Measurements from ENCODE around the gene PRR7.

The PRR7 gene

GRCh38 chr5:177423671-177424070 is 22.9 kb upstream of the PRR7 start:
- no peak for DNase-seq (ENCODE audit: low read depth in 2 of 2)

- no peak for DNase-seq (ENCODE audit: low read depth in 2 of 2)
Observed at GRCh38 chr5:177425196-177425800, 21.3 kb upstream of the PRR7 start.

DNA sequence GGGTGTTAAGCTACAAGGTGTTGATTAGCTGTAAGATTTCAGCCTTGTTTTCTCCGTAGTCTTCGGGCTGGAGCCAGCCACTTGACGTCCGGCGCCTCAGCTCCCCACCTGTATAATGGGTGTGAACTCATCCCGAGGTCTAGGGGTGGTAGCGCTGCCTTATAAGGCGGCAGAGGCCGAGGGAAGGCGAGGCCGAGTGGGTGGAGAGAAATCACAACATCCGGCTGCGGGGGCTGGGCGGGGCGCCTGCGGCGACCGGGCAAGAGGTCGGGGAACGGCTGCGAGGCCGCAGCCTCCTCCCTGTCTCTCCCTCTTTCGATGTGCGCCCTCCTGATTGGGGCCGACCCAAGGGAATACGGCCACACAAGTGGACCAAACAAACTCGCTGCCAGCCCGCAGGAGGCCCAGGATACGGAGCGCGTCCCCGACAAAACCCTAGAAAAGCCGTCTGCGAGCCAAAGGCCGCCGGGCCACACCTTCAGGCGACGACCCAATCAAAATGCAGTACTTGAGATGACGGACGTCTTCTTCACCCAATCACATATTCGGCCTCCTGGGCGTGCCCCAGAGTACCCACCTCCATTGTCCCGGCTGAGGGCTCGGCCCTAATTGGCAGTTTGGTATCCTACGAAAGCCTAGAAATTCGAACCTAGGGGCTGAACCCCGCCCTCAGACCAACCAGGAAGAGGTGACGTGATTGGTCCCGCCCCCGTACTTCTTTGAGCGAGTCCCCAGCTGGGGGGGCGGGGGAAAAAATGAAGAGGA is 20.6 kb upstream of the PRR7 start:
- peak; percentile 100 for DNase-seq (ENCODE audit: low read depth in 2 of 2)

DNA sequence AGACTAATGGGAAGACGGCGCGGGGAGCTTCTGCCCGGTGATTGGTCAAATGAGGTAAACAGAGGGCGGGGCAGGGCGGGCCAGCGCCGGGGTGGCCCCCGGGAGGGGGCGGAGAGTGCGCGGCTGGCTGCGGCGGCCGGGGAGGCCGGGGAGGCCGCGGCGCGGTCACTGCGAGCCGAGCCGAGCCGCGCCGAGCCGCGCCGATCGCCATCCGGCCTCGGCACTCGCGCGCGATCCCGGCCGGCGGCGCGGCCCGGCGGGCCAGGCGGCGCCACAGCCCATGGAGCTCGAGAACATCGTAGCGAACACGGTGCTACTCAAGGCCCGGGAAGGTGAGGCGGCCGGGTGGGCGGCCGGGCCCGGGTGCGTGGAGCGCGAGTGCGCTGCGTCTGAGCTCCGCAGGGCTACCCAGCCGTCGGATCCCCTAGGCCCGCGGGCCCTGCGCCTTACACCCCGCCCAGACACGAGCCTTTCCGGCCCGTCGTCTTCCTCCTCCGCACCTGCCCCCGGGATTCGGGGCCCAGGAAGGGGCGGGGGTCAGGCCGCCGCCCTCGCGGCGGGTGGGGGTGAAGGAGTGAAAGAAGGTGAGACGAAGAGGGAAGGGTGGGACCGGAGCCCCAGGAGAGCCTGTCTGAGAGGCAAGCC is 19.9 kb upstream of the PRR7 start, which contains the start of gene GRK6:
GRK6 (plus strand) TSS at position 111 of the 645 bp plus-strand sequence; CDS start at position 281, 170 bp downstream.
- no peak for DNase-seq (ENCODE audit: low read depth in 2 of 2)

DNA sequence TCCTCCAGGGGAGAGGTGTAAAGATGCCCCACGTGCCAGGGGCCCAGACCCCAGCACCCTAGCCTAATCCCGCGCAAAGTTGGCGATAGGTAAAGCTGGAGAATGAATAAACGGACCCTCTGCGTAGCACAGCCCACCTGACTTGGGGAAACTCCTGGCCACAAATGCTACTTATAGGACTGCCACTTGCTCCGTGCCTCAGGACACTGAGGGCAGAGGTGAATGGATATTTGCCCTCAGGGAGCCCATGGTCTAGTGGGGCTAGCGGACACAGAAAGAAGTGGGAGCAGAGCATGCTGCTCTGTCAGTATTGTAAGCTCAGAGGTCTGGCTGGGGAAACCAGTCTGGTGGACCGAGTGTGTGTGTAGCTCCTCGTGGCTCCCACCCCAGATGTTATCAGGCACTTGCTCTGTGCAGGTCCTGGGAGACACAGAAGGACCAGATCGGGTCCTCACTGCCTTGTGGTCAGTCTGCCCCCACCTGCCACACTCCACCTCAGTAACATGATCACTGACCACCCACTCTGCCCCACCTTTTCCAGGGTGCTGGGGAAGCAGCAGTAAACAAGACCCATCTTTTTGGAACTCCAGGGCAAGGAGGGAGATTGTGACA is 19.3 kb upstream of the PRR7 start:
- no peak for DNase-seq (ENCODE audit: low read depth in 2 of 2)

DNA sequence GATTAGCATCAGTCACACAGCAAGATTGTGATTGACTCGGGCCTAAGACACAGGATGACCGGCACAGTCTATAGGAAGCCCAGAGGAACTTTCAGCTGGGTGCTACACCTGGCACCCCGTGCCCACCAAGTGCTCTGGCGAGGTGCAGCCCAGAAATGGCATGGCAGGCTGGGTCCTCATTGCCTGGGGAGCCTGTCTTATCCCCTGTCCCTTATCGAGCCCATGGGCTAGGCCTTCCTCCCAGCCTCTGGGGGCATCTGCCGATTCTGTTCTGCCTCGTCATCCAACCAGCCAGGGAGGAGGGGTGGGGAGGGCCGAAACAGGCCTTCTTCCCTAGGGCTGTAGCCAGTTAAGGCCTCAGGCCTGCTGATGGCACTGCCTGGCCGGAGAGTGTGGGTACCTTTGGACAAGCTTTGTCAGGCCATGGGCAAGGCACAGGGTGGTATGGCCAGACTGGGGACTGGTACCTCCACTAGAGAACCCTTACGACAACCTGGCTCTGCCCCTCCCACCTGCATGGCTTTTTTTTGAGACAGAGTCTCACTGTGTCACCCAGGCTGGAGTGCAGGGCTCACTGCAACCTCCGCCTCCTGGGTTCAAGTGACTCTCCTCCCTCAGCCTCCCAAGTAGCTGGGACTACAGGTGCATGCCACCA is 18.6 kb upstream of the PRR7 start:
- no peak for DNase-seq (ENCODE audit: low read depth in 2 of 2)

DNA sequence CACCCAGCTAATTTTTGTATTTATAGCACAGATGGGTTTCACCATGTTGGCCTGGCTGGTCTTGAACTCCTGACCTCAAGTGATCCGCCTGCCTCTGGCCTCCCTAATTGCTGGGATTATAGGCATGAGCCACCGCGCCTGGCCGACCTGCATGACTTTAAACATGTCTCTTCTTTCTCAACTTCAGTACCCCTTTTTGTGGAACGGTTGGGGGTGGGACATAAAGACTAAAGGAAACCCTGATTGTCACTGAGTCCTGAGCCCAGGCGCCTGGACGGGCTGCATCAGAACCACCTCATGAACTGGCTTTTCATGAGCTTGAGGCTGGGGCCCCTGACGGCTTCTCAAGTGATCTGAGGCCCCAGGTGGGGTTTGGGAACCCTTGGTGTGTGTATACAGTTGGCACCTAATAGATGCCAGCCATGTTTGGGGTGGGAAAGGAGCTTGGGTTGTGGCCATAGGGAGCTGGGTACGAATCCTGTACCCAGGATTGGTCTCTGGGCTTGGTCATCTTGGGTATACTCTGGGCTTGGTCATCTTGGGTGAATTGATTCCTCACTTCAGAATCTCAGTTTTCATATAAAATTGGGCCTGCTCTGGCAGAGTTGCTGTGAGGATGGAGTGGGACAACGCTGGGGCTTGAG is 17.9 kb upstream of the PRR7 start:
- DNase-seq (ENCODE audit: low read depth in 2 of 2) = no peak

DNA sequence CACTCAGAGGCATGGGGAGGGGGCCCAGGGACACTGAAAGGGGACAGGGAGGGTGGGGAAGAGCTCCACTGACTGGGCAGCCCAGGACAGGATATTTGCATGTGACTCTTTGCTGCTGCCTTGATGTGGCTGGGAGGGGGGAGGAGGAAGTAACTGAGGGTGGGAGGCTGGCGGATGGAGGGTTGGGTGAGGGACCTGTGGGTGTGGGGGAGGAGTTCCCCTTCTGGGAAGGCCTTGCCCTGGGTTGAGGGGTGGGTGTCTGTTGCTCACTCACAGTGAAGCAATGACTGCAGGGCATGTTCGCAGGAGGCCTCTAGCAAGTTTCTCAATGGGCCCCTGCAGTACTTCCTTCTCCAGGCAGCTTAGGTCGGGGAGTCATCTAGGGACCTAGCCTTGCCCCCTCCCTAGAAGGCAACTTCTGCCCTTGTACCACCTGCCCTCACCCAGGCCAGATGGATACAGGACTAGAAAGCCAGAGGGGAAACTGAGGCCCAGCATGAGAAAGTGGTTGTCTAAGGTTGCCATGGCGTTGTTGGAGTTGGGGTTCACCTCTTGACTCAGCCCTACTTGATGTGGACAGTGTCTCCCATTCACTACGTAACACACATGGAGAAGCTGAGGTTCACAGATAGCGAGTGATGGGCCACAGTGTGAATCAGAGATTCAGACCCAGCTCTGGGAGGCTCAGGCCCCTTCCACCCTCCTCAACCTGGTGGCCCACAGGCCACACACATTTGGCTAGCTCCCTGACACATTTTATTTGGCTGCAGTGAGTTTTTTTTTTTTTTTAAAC is 17.2 kb upstream of the PRR7 start:
- no peak for DNase-seq (ENCODE audit: low read depth in 2 of 2)

GRCh38 chr5:177430140-177430951 is 16.3 kb upstream of the PRR7 start:
- DNase-seq (ENCODE audit: low read depth in 2 of 2) = no peak

DNA sequence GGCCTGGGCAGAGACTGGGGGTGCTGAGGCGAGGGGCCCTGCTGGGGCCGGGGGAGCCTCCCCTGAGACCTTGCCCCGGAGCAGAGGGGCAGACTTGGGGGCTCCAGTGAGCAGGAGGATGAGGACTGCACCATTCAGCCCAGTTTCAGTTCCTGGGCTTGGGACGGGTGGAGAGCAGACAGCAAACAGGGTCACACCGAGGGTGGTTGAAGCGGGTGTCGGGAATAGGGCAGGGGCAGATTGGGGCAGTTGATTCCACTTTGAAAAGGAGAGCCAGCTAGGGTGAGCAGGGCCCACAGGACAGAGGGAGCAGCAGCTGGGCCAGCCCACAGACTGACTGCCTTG is 15.7 kb upstream of the PRR7 start:
- no peak for DNase-seq (ENCODE audit: low read depth in 2 of 2)

GRCh38 chr5:177431317-177432142 is 15.1 kb upstream of the PRR7 start:
- no peak for DNase-seq (ENCODE audit: low read depth in 2 of 2)

- no peak for DNase-seq (ENCODE audit: low read depth in 2 of 2)
Observed at GRCh38 chr5:177432143-177432838, 14.3 kb upstream of the PRR7 start.

GRCh38 chr5:177432839-177433657 is 13.6 kb upstream of the PRR7 start:
- DNase-seq (ENCODE audit: low read depth in 2 of 2) = no peak

DNA sequence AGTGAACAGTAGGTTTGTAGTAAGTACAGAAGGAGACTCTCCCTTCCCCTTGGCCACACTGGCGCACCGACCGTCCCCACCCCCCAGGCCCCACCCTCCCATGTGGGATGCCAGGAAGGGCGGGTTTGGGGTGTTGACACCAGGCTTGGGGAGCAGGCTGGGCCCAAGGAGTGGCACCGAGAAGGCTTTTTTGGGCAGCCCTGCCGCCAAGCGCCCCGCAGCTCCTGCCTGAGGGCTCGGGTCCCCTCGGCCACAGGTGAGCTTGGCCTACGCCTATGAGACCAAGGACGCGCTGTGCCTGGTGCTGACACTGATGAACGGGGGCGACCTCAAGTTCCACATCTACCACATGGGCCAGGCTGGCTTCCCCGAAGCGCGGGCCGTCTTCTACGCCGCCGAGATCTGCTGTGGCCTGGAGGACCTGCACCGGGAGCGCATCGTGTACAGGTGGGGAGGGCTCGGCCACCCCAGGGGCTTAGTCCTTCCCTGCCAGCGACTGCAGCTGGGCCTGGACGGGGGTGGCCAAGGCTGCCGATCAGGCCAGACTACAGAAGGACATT is 12.9 kb upstream of the PRR7 start:
- no peak for DNase-seq (ENCODE audit: low read depth in 2 of 2)

DNA sequence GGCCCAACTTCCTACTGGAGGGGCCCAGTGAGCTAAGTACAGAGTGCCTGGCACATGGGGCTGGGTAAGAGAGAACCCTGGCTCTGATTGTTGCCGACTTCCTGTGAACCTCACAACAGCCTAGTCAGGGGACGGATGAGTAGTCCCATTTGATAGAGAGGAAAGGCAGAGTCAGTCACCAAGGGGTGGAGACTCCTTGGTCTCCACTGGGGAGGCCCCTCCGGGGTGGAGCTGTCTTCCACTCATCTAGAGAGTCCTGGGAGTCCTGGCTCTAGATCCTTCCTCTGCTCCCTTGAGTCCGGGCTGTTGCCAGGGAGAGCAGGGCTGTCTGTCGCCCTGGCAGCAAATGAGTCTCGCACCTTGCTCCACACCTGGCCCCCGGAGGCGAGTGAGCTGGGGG is 12.2 kb upstream of the PRR7 start:
- no peak for DNase-seq (ENCODE audit: low read depth in 2 of 2)

DNA sequence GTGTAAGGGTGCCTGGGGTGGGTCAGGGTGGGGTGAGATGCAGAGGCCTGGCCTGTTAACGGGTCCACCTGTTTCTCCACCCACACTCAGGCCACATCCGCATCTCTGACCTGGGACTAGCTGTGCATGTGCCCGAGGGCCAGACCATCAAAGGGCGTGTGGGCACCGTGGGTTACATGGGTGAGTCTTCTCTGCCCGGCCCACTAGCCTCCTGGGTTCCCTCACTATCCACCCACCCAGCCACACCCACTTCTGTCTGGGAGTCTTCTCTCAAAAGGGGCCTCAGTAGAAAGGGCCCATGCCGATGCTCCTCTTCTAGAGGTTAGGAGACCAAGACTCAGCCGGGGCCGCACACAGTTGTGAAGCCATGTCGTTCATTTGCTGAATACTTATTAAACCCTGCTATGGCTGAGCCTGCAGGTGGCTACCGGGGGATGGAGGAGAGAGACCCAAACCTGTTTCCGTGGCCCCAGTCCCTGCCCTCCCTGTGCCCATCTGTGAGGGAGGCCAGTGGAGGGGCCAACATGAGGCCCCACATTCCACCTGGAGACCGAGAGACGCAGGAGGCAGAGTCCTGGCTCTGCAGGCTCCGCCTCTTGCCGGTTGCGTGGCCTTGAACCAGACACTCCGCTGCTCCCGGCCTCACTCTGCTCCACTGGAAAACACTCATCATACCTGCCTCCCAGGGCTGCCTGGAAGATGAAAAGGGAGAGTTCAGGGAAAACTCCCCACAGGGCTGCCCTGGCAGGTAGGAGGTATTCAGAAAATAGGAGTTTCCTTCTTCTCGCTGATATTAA is 11.5 kb upstream of the PRR7 start:
- DNase-seq (ENCODE audit: low read depth in 2 of 2) = no peak
